ENCODE data around the gene CAMP. TPM values are rescaled to one million over a fixed set of nuclear protein-coding genes. Genes with fewer than 3 reads are reported as not detected.

The CAMP gene
- total RNA-seq, 1 experiment from 2014 or later: not detected

DNA sequence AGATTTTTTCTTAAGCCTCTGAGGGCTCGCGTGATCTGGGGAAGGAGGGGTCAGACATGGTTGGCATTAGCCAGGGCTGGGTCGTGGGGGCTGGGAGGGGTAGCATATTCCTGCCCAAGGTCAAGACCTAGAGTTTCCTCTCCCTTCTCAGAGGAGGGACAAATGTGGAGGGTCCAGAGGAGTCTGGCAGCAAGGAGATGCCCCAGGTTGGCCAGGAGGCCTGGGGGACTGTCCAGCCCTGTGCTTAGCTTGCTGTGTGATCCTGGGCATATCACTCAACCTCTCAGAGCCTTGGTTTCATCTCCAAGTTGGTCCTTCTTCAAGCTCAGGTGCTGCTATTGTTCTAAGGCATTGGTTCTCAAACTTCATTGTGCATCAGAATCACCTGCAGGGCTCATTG lies 9.1 kb upstream of the CAMP start:
- DNase-seq (ENCODE audit: low read depth): no peak

DNA sequence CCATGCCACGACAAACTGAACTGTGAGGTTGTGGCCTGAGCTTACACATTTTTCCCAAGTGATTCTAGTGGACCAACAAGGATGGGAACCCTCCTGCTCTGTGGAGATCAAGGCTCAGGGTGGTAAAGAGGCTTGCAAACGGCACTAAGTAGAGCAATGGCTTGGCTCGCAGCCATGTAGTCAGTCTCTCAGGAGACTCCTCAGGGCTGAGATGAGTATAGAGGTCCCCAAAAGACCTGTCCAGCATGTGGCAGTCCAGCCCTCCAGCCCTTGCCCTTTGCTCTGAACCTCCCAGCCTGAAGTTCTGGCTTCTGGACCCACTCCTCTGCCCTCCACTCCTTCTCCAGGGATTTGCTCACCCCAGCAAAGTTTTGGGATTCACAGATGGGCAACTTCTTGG lies 8.3 kb upstream of the CAMP start:
- no peak for DNase-seq (ENCODE audit: low read depth)

DNA sequence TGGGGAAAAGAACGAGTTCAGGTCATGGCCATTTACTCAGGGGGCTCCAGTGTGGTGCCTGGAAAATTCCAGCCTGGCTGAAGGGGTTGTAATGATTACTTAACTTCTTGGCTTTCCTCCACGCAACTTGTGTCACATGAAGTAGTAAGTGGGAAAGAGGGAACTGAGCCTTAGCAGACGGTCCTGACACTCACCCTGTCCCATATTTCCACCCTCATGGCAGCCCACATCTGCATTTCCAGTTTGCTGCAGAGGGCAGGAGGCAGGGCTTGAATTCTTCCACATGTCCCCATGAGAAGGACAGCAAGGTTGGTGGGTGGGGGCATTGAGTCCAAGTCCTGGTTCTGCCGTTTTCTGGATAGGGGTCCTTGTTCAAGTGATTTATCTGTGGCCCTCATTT lies 7.8 kb upstream of the CAMP start:
- peak; percentile 10 for DNase-seq (ENCODE audit: low read depth)

DNA sequence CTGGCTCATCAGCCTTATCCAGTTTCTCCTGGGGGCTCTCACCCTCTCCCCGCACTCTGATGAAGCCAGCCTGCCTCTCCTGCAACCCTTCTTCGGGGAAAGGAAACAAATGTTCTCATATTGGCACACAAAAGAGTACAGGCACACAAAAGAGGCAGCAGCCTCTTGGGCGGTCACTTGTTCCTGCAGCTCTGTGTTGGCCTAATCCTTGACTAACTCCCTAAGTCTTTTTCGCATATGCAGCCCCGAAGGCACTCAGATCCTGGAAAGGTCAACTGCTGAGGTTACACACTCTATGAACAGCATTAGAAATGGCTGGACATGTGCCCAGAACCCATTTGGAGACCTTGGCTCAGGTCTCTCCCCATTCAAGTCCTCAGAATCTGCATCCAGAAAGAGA lies 7.4 kb upstream of the CAMP start:
- DNase-seq (ENCODE audit: low read depth): no peak

DNA sequence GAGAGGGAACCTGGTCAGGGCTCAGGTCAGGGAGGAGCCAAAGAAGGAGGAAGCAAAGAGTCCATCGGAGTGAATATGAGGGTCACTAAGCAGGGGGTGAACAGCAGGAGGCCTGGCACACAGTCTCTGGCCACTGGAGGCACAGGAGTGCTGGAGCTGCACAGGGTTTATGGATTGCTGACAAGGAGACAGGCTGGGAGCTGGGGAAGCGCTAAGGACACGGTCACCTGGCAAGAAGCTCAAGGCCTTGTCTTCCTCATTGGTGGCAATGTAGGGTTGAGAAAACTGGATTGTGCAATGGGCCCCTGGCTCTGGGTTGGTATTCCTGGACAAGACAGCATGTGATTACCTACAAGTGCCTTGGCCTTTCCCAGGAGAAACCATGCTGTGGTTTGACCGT lies 5.8 kb upstream of the CAMP start:
- no peak for DNase-seq (ENCODE audit: low read depth)

DNA sequence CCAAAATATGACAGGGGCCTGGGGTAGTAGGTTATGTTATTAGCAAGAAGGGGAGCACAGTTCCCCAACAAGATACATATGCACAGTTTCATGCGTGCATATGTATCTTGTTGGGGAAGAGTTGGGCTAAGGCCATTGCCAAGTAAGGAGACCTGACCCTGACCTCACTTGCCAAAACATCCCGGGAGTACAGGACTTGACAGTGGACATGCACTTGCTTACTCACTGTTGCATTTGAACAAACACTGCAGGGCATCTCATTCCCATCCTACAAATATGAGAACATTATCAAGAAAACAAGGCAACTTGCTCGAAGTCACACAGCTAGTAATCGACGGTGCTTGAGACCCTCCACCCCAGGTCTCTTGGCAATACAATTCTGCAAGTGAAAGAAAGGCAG lies 4.8 kb upstream of the CAMP start:
- no peak for DNase-seq (ENCODE audit: low read depth)

DNA sequence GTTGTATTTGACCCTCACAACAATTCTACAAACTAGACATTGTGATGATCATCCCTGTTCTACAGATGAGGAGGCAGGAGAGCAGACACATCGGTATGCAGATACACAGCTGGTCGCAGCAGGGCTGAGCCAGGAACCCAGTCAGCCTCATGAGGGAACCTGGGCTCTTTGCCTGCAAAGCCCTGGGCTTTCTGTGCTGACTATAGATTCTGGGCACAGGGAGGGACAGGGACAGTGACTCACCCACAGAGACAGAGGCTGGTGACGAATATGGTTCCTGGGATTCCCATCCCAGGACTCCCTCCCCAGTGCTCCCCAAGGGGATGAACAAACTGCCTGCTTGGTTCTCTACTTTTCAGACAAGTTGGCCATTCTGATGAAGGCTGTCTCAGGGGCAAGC lies 3.8 kb upstream of the CAMP start:
- no peak for DNase-seq (ENCODE audit: low read depth)

DNA sequence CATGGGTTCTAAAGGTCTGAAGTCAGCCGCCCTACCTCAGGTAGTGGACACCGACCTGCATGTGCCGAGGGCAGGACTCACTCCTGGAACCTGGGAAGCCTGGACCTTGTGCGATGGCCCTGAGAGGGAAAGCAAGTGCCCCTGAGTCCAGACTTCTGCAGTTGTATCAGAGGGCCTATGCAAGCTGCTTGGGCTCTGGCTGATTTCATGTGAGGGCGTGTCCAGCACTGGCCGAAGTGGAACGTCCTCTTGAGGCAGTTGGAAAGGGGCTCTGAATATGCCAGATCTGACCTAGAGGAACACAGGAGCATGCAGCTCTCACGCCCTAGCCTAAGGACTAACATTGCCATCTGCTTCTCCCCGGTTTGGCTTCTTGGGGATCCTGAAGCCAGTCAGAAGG lies 2.5 kb upstream of the CAMP start:
- no peak for DNase-seq (ENCODE audit: low read depth)

DNA sequence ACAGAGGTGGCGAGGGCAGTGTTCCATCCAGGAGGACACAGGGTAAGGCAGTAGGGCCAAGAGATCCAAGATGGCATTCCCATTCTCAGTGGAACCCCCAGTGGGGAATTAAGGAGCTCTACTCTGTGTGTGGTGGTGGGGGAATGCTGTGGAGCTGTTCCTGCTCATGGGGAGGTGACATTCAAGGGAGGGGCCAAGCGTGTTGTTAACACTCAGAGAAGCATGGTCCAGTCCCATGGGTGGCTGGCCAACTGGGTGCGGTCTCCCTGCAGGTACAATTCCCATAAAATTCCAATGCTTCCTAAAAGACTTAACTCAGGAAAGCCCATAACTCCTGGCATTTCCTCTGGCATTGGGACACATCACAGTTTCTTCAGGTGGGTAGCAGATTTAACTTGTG lies 2.3 kb downstream of the CAMP start:
- DNase-seq (ENCODE audit: low read depth): no peak

DNA sequence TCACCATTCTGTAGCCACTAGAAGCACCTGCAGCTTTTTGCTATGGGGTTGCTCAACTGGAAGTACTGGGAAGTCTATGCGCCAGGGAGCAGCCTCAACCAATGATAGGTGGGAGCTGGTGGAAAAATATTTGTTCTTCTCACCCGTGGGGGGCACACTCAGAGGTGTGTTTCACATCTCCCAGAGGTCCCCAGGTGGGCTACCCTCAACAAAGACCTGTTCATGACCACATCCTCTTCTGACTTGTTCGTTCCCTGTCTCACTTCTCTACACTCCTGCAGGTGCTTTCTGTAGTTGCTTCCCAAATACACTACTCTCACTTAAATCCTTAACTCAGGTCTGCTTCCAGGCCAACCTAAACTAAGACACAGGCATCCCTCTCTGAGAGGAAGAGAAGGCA lies 3.6 kb downstream of the CAMP start:
- DNase-seq (ENCODE audit: low read depth): no peak

DNA sequence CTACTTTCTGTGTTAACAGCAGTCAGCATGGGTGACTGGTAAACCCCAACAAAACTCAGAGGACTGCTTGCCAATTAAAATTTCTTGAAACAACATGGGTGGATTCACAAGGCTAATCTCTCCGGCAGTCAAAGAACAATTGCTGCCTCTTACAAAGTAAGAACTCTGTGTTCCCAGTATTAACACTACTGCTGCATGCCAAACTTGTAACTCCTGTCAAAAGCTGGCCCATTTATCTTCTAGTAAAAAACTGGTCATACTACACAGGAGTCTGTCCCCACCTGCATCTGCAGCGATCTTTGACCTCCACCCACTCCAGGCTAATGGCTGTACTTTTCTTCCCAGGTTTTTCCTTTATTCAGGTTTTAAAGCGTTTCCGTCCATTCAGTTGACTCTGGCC lies 8.9 kb downstream of the CAMP start:
- DNase-seq (ENCODE audit: low read depth): no peak

DNA sequence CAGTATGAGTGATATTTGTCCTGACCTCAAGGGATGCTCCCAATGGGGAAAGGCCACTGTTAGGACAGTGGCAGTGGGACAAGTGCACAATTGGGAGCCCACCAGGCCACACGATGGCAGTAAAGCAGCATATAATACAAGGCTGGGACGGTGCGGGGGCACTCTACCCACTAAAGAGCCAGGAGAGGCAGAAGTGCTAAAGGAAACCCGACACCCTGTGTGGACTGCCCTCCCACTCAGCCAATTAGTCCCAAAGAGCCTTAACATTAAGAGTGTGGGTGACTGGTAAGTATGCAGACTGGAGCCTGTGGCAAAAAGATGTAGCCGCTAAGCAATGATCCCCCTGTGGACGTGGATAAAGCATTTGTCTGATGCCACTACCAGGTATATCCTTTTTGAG lies 9.4 kb downstream of the CAMP start:
- DNase-seq (ENCODE audit: low read depth): peak; percentile 59

DNA sequence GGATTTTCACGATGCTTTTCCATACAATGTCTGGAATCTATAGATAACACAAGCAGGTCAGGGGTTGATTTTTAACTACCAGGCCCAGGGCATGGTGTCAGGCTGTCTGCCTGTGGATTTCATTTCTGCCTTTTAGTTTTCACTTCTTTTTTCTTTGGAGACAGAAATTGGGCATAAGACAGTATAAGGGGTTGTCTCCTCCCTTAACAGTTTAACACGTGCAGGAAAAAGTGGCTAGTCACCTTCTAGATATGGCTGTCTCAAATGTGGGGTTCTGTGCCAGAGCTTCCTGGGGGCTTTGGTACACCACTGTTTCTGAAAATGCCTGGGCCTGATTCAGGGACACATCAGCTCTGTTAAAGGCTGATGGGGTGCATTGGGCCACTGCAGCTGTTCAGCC lies 10.2 kb downstream of the CAMP start:
- no peak for DNase-seq (ENCODE audit: low read depth)

DNA sequence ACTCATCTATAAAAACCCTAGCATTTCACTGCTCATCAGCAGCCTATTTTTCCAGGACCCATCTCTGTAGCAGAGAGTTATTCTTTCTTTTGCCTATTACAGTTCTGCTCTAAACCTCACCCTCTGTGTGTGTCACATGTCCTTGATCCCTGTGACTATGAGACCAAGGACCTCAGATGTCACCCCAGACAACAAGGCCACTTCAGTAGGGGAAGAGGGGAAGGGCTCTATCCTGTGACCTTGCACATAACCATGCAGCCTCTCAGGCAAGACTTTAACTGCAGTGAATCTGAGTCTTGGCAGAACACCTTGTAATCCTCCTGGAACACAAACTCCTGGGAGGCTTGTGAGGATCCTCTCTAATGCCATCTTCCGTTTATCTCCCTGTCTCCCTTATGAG lies 13.2 kb downstream of the CAMP start:
- DNase-seq (ENCODE audit: low read depth): no peak

DNA sequence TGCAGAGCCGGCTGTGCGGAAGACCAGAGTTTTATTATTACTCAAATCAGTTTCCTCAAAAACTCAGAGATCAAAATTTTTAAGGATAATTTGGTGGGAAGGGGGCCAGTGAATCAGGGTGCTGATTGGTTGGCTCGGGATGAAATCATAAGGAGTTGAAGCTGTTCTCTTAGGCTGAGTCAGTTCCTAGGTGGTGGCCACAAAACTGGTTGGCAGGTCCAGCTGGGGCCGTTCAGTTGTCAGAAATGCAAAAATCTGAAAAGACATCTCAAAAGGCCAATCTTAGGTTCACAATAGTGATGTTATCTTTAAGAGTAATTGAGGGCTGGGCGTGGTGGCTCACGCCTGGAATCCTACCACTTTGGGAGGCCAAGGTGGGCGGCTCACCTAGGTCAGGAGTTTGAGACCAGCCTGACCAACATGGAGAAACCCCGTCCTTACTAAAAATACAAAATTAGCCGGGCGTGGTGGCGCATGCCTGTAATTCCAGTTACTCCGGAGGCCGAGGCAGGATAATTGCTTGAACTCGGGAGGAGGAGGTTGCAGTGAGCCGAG lies 15.3 kb downstream of the CAMP start:
- no peak for DNase-seq (ENCODE audit: low read depth)

DNA sequence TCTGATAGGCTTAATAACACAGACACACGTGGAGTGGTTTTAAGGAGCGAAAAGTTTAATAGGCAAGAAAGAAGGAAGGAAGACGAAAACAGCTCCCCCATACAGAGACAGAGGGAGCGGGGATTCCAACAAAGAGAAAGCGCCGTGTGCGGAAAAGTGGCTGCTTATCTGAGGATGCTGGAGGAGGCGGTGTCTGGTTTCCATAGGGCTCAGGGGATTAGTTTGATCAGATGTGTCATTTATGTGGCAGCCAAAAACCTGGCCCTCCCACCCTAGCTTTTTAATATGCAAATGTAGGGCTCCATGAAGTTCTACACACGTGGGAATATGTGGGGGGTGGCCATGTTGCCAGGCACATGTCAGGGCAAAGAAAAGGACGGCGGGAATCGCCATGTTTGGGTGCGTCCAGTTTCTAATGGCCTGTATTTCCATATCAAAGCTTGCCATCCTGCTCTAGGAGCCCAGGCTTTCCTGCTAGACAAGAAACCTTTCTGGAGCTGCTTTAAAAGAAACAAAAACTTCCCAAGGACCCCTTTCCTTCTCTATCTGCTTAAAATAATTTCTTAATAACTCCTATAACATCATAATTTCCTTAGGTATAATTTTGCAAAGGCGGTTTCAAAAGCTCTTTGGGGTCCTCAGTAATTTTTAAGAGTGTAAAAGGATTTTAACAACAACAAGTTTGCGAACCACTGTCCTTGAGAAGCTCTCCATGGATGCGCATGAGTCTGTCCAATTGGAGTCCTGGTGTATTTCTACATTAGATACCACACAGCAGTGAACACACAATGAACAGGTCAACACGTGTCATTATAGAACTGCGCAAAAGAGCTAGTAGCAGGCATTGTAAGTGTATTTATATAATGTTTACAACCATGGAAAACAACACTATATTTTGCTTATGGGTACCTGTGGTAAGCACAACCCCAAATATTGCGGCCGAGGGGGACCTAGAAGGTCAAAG lies 17.0 kb downstream of the CAMP start:
- DNase-seq (ENCODE audit: low read depth): no peak

DNA sequence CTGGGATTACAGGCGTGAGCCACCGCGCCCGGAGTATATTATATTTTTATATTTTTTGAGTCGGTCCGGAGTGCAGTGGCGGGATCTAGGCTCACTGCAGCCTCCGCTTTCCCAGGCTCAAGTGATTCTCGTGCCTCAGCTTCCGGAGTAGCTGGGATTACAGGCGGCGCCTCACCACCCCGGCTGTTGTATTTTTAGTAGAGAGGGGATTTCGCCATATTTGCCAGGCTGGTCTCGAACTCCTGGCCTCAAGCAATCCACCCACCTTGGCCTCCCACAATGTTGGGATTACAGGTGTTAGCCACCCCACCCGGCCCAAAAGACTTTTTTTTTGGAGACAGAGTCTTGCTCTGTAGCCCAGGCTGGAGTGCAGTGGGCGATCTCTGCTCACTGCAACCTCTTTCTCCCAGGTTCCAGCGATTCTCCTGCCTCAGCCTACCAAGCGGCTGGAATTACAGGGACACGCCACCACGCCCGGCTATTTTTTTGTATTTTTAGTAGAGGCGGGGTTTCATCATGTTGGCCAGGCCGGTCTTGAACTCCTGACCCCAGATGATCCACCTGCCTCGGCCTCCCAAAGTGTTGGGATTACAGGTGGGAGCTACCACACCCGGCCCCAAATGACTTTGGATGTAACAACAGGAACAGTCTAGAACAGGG lies 18.6 kb downstream of the CAMP start:
- DNase-seq (ENCODE audit: low read depth): no peak

DNA sequence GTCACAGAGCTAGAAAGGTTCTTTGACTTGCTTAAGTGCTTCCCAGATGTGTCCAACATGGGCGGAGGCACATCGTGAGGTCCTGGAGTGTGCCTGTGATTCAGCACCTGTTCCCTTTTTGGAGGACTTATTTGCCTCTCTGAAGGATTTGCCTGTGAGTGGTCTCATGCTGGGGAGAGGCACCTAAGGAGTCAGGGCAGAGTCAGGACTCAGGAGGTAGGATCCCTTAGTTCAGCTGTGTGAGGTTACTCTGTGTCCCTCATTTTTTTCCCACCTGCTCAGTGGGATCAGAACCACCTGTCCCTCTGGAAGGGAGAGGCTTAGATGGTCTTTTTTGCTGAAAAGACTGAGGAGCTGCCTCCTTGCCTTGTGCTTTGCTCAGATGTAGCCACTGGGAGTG lies 20.6 kb downstream of the CAMP start:
- DNase-seq (ENCODE audit: low read depth): no peak

DNA sequence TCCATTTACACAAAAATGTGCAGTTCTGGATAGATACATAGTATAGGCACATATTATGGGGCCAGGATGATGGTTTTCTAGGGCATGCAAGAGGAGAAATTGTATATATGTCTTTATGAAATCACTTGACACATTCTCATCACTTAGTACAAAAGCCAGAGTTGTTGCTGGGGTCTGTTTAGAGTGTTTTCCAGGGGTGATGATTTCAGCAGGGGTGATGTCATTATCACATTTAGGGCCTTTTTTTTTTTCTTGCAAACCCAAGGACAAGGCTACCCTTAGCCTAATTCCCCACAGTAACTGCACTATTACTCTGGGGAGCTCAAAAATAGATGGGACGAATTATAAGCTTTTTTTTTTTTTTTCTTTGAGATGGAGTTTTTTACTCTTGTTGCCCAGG lies 21.2 kb downstream of the CAMP start:
- no peak for DNase-seq (ENCODE audit: low read depth)

DNA sequence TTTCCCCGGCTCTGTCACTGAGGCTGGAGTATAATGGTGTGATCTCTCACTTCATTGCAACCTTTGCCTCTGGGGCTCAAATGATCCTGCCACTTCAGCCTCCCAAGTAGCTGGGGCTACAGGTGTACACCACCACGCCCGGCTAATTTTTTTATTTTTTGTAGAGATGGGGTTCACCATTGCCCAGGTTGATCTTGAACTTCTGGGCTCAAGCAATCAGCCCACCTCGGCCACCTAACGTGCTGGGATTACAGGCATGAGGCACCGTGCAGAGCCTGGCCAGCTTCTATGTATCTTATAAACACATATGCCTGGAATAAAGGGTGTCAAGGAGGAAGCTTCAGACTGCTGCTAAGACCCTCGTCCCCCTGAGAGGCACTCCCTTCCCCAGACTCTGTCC lies 21.8 kb downstream of the CAMP start:
- DNase-seq (ENCODE audit: low read depth): no peak

DNA sequence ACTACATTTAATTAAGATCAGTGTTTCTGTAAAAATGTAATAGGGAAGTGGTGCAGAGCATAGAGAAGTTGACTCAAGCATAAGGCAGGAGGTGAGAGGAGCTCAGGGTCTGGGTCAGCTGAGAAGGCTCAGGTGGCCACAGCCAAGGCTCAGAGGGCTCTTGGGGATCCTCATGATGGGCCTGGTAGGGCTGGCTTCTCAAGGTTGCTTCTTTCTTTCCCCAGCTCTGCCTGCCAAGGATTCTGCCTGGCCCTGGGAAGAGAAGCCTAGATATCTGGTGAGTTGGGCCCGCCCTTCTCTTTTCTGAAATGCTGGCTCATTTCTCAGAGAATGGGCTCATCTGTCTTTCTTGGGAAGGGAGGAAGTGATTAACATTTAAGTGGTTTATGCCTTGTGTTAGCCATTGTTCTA lies 24.1 kb downstream of the CAMP start:
- DNase-seq (ENCODE audit: low read depth): peak; percentile 5

DNA sequence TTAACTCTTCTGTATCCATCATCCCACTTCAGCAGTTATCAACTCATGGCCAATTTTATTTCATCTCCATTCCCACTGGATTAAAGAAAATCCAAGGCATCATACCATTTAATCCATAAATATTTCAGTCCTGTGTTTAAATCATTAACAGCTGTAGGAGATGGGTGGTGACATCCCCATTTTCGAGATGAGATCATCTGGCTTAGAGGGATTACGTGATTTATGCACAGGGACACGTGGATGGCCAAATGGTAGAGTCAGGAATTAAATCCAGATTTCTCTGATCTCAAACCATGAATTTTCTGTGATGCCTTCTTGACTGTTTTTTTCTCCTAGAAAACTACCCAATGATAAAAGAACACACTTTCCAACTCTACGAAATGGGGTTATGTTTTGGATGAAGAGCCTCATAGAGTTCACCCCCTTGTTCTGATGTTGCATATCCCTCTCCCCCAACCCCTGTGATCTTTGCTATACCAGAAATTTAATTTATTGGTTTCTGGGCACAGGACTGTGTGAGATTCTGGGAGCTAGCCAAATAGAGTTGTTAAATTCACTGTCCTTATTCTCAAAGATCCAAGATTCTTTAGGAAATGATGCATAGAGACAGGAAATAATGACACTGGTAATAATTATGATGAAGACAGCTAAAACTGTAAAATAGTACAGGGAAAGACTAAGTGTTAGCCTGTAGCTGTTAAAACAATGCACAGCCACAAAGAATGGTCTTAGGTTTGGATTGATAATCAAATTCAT lies 25.0 kb downstream of the CAMP start:
- no peak for DNase-seq (ENCODE audit: low read depth)
